ENCODE results near the gene PIK3CA. TPM values are rescaled to one million over a fixed set of nuclear protein-coding genes. Genes with fewer than 3 reads are reported as not detected.
"Not testable (repeated sequence)": the region's sequence is repeated elsewhere in the genome, so short reads cannot be mapped to it uniquely, and the experiment has no call there.

The PIK3CA gene
- total RNA-seq, 1 experiment from 2014 or later, result 13.4 TPM

GRCh38 chr3:179108086-179108485 lies 40.1 kb upstream of the PIK3CA start:
- peak overlapping the region; percentile 35 for H3K4me2 ChIP-seq (ENCODE audit: low read length)
- no peak overlapping the region for H3K4me3 ChIP-seq (ENCODE audit: low read length)
- no peaks in the 10 kb centered on the region for H3K27me3 ChIP-seq (ENCODE audit: low read length)
- CTCF ChIA-PET, result interaction anchor here (0.6 to 1.2 kb wide), 3 partner anchors 38 to 673 kb away, joined by 5 to 7 read pairs (median 6); no protein-coding TSS in a partner anchor
- no peaks in the 10 kb centered on the region for H3K79me2 ChIP-seq (ENCODE audit: low read length)
- DNase-seq, result peak; percentile 76
- BruUV-seq (replicated peaks), result no TSS peak
- POLR2A ChIA-PET (ENCODE audit: unreplicated experiment), result interaction anchor here (0.6 to 0.7 kb wide), 7 partner anchors 19 to 343 kb away, joined by 4 to 15 read pairs (median 5); no protein-coding TSS in a partner anchor
- no peaks in the 10 kb centered on the region for H4K20me1 ChIP-seq (ENCODE audit: low read length)
- no peaks in the 10 kb centered on the region for H3K36me3 ChIP-seq (ENCODE audit: low read depth, low read length)
- TF ChIP-seq CTCF (conservative IDR thresholded peaks at IDR 0.05; ENCODE audit: low read depth, low read length), result no peak
- H3K9me3 ChIP-seq (ENCODE audit: low read length), result no peaks in the 10 kb centered on the region
- no peaks in the 10 kb centered on the region for H3K9me2 ChIP-seq (replicated peaks; ENCODE audit: low read length)
- H3K9ac ChIP-seq (ENCODE audit: low read length), result no peak overlapping the region
- intact Hi-C loops (cut with micrococcal nuclease), result loop anchor here (5.0 kb wide), 2 partner anchors 36 to 154 kb away; partner anchors contain the start of gene ZMAT3
- H2AFZ ChIP-seq (ENCODE audit: low read length), result no peak overlapping the region
- H3K27ac ChIP-seq (ENCODE audit: low read length), result peak overlapping the region; percentile 35
- peak; percentile 91 for ATAC-seq
- peaks cover 14% of the 10 kb centered on the region for H3K4me1 ChIP-seq (ENCODE audit: insufficient read depth, low read length)
- peaks cover 8% of the 10 kb centered on the region for H3F3A ChIP-seq (ENCODE audit: low read length, unreplicated experiment)

GRCh38 chr3:179113903-179114302 lies 34.3 kb upstream of the PIK3CA start:
- Histone ChIP-seq H3K4me3 (ENCODE audit: low read length) (no peak overlapping the region), H4K20me1 (ENCODE audit: low read length) (no peaks in the 10 kb centered on the region), H3K9me3 (ENCODE audit: low read length) (no peaks in the 10 kb centered on the region), H3K36me3 (ENCODE audit: low read depth, low read length) (no peaks in the 10 kb centered on the region), H2AFZ (ENCODE audit: low read length) (no peak overlapping the region), H3K9ac (ENCODE audit: low read length) (no peak overlapping the region), H3K27me3 (ENCODE audit: low read length) (no peaks in the 10 kb centered on the region), H3F3A (ENCODE audit: low read length, unreplicated experiment) (peaks cover under 1% of the 10 kb centered on the region), H3K4me2 (ENCODE audit: low read length) (no peak overlapping the region), H3K4me1 (ENCODE audit: insufficient read depth, low read length) (peaks cover 11% of the 10 kb centered on the region), H3K27ac (ENCODE audit: low read length) (no peak overlapping the region), H3K79me2 (ENCODE audit: low read length) (no peaks in the 10 kb centered on the region), H3K9me2 (replicated peaks; ENCODE audit: low read length) (no peaks in the 10 kb centered on the region)
- ChIA-PET POLR2A (ENCODE audit: unreplicated experiment) (no interaction called here), CTCF (no interaction called here)
- TF ChIP-seq CTCF (conservative IDR thresholded peaks at IDR 0.05; ENCODE audit: low read depth, low read length) (no peak), EZH2phosphoT487 (IDR thresholded peaks at IDR 0.05; ENCODE audit: borderline replicate concordance, low read length) (no peak), EZH2 (IDR thresholded peaks at IDR 0.05; ENCODE audit: low read length, unreplicated experiment) (no peak)
- no peak for ATAC-seq
- no TSS peak for BruUV-seq (replicated peaks)
- DNase-seq, result no peak
- intact Hi-C loops (cut with micrococcal nuclease), result no loop called here

- H3K27me3 ChIP-seq (ENCODE audit: low read length); H3K79me2 ChIP-seq (ENCODE audit: low read length); POLR2A ChIA-PET (ENCODE audit: unreplicated experiment); H4K20me1 ChIP-seq (ENCODE audit: low read length); H3K36me3 ChIP-seq (ENCODE audit: low read depth, low read length); BruUV-seq (replicated peaks); H3K9me2 ChIP-seq (replicated peaks; ENCODE audit: low read length); H3K4me3 ChIP-seq (ENCODE audit: low read length); intact Hi-C loops (cut with micrococcal nuclease); H3K27ac ChIP-seq (ENCODE audit: low read length); H3K9me3 ChIP-seq (ENCODE audit: low read length); H3K9ac ChIP-seq (ENCODE audit: low read length); H3F3A ChIP-seq (ENCODE audit: low read length, unreplicated experiment); H2AFZ ChIP-seq (ENCODE audit: low read length): not testable (repeated sequence)
- DNase-seq (peak; percentile 74), ATAC-seq (peak; percentile 98)
- CTCF ChIA-PET, result interaction anchor here (0.5 to 0.6 kb wide), 2 partner anchors 106 to 206 kb away, joined by 3 to 7 read pairs; no protein-coding TSS in a partner anchor
- Histone ChIP-seq H3K4me2 (ENCODE audit: low read length) (peak overlapping the region; percentile 32), H3K4me1 (ENCODE audit: insufficient read depth, low read length) (peaks cover 11% of the 10 kb centered on the region)
Observed at GRCh38 chr3:179115444-179115843, 32.7 kb upstream of the PIK3CA start.
